ENCODE measurements around the gene MRPL27. TPM values are rescaled to one million over a fixed set of nuclear protein-coding genes. Genes with fewer than 3 reads are reported as not detected.

MRPL27 gene
- total RNA-seq, 2 experiments from 2014 or later, result 13.7 to 14.8 TPM

GRCh38 chr17:50381260-50381815 is 8.4 kb upstream of the MRPL27 start:
- no peak overlapping the region for H3K27ac Mint-ChIP-seq
- Histone ChIP-seq H3K4me1 (ENCODE audit: insufficient read depth, low read length) (no peaks in the 10 kb centered on the region), H3K36me3 (ENCODE audit: insufficient read depth, low read length) (peaks cover 58% of the 10 kb centered on the region), H3K27me3 (ENCODE audit: control insufficient read depth in 1 of 2, insufficient read depth in 2 of 2, low read length in 2 of 2) (no peaks in the 10 kb centered on the region), H3K9me3 (ENCODE audit: control insufficient read depth in 1 of 2, insufficient read depth in 1 of 2, low read length in 2 of 2) (no peaks in the 10 kb centered on the region), H3K27ac (ENCODE audit: low read depth in 1 of 2, low read length in 2 of 2) (no peak overlapping the region), H3K4me3 (ENCODE audit: low read length) (no peak overlapping the region)
- ChIA-PET CTCF (interaction anchor here (1.3 to 2.6 kb wide), 2 partner anchors 16 to 19 kb away, joined by 3 to 9 read pairs; partner anchors contain the start of gene LRRC59), POLR2A (interaction anchor here (0.5 to 0.8 kb wide), 2 partner anchors 9 to 16 kb away, joined by 3 read pairs; partner anchors contain the start of genes EME1, LRRC59 and MRPL27)
- DNase-seq (no peak), ATAC-seq (ENCODE audit: poor library complexity) (no peak)
- no peaks in the 10 kb centered on the region for H3K27me3 Mint-ChIP-seq
- TF ChIP-seq, protein P1, sequence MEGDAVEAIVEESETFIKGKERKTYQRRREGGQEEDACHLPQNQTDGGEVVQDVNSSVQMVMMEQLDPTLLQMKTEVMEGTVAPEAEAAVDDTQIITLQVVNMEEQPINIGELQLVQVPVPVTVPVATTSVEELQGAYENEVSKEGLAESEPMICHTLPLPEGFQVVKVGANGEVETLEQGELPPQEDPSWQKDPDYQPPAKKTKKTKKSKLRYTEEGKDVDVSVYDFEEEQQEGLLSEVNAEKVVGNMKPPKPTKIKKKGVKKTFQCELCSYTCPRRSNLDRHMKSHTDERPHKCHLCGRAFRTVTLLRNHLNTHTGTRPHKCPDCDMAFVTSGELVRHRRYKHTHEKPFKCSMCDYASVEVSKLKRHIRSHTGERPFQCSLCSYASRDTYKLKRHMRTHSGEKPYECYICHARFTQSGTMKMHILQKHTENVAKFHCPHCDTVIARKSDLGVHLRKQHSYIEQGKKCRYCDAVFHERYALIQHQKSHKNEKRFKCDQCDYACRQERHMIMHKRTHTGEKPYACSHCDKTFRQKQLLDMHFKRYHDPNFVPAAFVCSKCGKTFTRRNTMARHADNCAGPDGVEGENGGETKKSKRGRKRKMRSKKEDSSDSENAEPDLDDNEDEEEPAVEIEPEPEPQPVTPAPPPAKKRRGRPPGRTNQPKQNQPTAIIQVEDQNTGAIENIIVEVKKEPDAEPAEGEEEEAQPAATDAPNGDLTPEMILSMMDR (IDR thresholded peaks at IDR 0.05), result no peak
- H3K4me3 Mint-ChIP-seq, result no peak overlapping the region
- H3K9me3 Mint-ChIP-seq, result no peaks in the 10 kb centered on the region
- intact Hi-C loops (cut with DNase I, micrococcal nuclease), result loop anchor here in 1 of 2 experiments (10.0 kb wide), 1 partner anchor 1407 kb away; no protein-coding TSS in a partner anchor
- H3K4me1 Mint-ChIP-seq (ENCODE audit: low read depth), result no peaks in the 10 kb centered on the region
- peaks cover 56% of the 10 kb centered on the region for H3K36me3 Mint-ChIP-seq (ENCODE audit: low read depth)

- ATAC-seq (ENCODE audit: poor library complexity) (no peak), DNase-seq (no peak)
- Mint-ChIP-seq H3K27ac (peak overlapping the region; percentile 17), H3K4me1 (ENCODE audit: low read depth) (no peaks in the 10 kb centered on the region), H3K4me3 (no peak overlapping the region), H3K27me3 (no peaks in the 10 kb centered on the region), H3K9me3 (no peaks in the 10 kb centered on the region), H3K36me3 (ENCODE audit: low read depth) (peaks cover 49% of the 10 kb centered on the region)
- CTCF ChIA-PET, result interaction anchor here (1.3 to 2.6 kb wide), 2 partner anchors 17 to 18 kb away, joined by 3 to 9 read pairs; partner anchors contain the start of gene LRRC59
- Histone ChIP-seq H3K9me3 (ENCODE audit: control insufficient read depth in 1 of 2, insufficient read depth in 1 of 2, low read length in 2 of 2) (no peaks in the 10 kb centered on the region), H3K4me3 (ENCODE audit: low read length) (no peak overlapping the region), H3K27me3 (ENCODE audit: control insufficient read depth in 1 of 2, insufficient read depth in 2 of 2, low read length in 2 of 2) (no peaks in the 10 kb centered on the region), H3K27ac (ENCODE audit: low read depth in 1 of 2, low read length in 2 of 2) (no peak overlapping the region), H3K4me1 (ENCODE audit: insufficient read depth, low read length) (no peaks in the 10 kb centered on the region), H3K36me3 (ENCODE audit: insufficient read depth, low read length) (peaks cover 52% of the 10 kb centered on the region)
- POLR2A ChIA-PET, result interaction anchor here (0.8 kb wide), 1 partner anchor 8 kb away, joined by 3 read pairs; the partner anchor contains the start of genes EME1 and MRPL27
- intact Hi-C loops (cut with DNase I, micrococcal nuclease), result loop anchor here in 1 of 2 experiments (10.0 kb wide), 1 partner anchor 1406 kb away; no protein-coding TSS in a partner anchor
- TF ChIP-seq, protein P1 (IDR thresholded peaks at IDR 0.05), result no peak
Measured at GRCh38 chr17:50380369-50381259, 7.6 kb upstream of the MRPL27 start.

- Histone ChIP-seq H3K4me3 (ENCODE audit: low read length) (no peak overlapping the region), H3K36me3 (ENCODE audit: insufficient read depth, low read length) (peaks cover 41% of the 10 kb centered on the region), H3K9me3 (ENCODE audit: control insufficient read depth in 1 of 2, insufficient read depth in 1 of 2, low read length in 2 of 2) (no peaks in the 10 kb centered on the region), H3K27me3 (ENCODE audit: control insufficient read depth in 1 of 2, insufficient read depth in 2 of 2, low read length in 2 of 2) (no peaks in the 10 kb centered on the region), H3K27ac (ENCODE audit: low read depth in 1 of 2, low read length in 2 of 2) (no peak overlapping the region), H3K4me1 (ENCODE audit: insufficient read depth, low read length) (no peaks in the 10 kb centered on the region)
- peaks cover 38% of the 10 kb centered on the region for H3K36me3 Mint-ChIP-seq (ENCODE audit: low read depth)
- H3K4me3 Mint-ChIP-seq, result no peak overlapping the region
- CTCF ChIA-PET, result interaction anchor here (1.0 kb wide), 1 partner anchor 18 kb away, joined by 3 read pairs; no protein-coding TSS in a partner anchor
- no peaks in the 10 kb centered on the region for H3K27me3 Mint-ChIP-seq
- H3K9me3 Mint-ChIP-seq, result no peaks in the 10 kb centered on the region
- DNase-seq, result no peak
- ATAC-seq (ENCODE audit: poor library complexity), result no peak
- no peaks in the 10 kb centered on the region for H3K4me1 Mint-ChIP-seq (ENCODE audit: low read depth)
- POLR2A ChIA-PET, result interaction anchor here (0.6 kb wide), 1 partner anchor 293 kb away, joined by 3 read pairs; no protein-coding TSS in a partner anchor
- TF ChIP-seq, protein P1 (IDR thresholded peaks at IDR 0.05), result no peak
- H3K27ac Mint-ChIP-seq, result no peak overlapping the region
- intact Hi-C loops (cut with DNase I, micrococcal nuclease), result loop anchor here in 1 of 2 experiments (10.0 kb wide), 3 partner anchors 325 to 1405 kb away; partner anchors contain the start of genes ANKRD40, MBTD1 and UTP18
Measured at GRCh38 chr17:50379351-50380132, 6.6 kb upstream of the MRPL27 start.
